Measurements from ENCODE around the gene OPA1.

DNA sequence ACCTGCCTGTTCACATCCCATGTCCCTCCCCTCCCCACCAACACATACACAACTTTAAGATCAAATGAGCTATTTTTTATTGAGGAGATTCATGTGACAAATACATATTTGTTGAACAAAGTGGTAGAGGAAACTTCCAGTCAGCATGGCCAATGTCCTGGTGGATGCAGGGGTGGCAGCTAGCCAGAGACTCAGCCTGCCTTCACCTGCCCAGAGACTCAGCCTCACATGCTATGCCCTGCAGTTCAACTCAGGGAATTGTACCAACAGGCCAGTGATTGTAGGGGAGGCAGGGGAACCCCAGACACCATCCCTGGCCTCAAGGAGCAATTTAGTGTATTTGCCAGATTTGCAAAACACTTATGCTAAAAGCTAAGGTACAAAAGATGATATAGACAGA lies 136.6 kb downstream of the OPA1 start:
- TF ChIP-seq EZH2 (IDR thresholded peaks at IDR 0.05; ENCODE audit: insufficient read depth, poor library complexity, severe bottlenecking), result no peak
- no peak for TF ChIP-seq EZH2phosphoT487 (IDR thresholded peaks at IDR 0.05; ENCODE audit: insufficient read depth, low read depth)
